Measurements from ENCODE around the gene MYO3B. TPM values are rescaled to one million over a fixed set of nuclear protein-coding genes. Genes with fewer than 3 reads are reported as not detected.

Gene MYO3B
- total RNA-seq, 1 experiment from 2014 or later = 0.63 TPM

- H3K4me1 Mint-ChIP-seq = peaks cover 0 to 7% of the 10 kb centered on the region in 2 experiments; a peak in 2 of 4 replicates
- no peak overlapping the region for H3K9ac ChIP-seq (ENCODE audit: extremely low read depth, insufficient read length, low read length)
- H3T11ph ChIP-seq (ENCODE audit: low read length) = no peak overlapping the region
Observed at GRCh38 chr2:170330881-170331280, 152.9 kb downstream of the MYO3B start.

More at GRCh38 chr2:170330881-170331280, 152.9 kb downstream of the MYO3B start:
- no peaks in the 10 kb centered on the region for H3K4me1 ChIP-seq (ENCODE audit: insufficient read depth, low read length)
- no peaks in the 10 kb centered on the region for H4K20me1 ChIP-seq (ENCODE audit: control insufficient read depth, insufficient read depth, insufficient read length)
- H3K23me2 ChIP-seq (ENCODE audit: insufficient read length, low read depth, low read length, poor library complexity, severe bottlenecking) = no peaks in the 10 kb centered on the region
- TF ChIP-seq CTCF (conservative IDR thresholded peaks at IDR 0.05) = no peak
- peaks cover 10 to 13% of the 10 kb centered on the region in 2 experiments; a peak in 4 of 5 replicates for H3K9me3 Mint-ChIP-seq
- DNase-seq = no peak
- H2BK15ac ChIP-seq (ENCODE audit: low read depth, low read length) = no peak overlapping the region
- peaks cover 0 to 14% (median 12%) of the 10 kb centered on the region in 3 experiments; a peak in 5 of 7 replicates for H3K36me3 Mint-ChIP-seq (ENCODE audit: insufficient read depth in 1 of 3, low read depth in 3 of 3)
- no peak overlapping the region for H4K91ac ChIP-seq (ENCODE audit: insufficient read length, low read depth, low read length)
- no peaks in the 10 kb centered on the region for H3K79me2 ChIP-seq (ENCODE audit: insufficient read depth, low read length)
- no peak overlapping the region for H3K4ac ChIP-seq (ENCODE audit: low read depth, low read length)
- H2BK120ac ChIP-seq (ENCODE audit: low read depth, low read length, poor library complexity, severe bottlenecking) = no peak overlapping the region
- no peak overlapping the region for H2BK5ac ChIP-seq (ENCODE audit: insufficient read length, low read length)
- no peak overlapping the region for H3K23ac ChIP-seq (ENCODE audit: insufficient read length, low read depth, low read length)
- no CpG with 5 or more reads among the region's 1 CpG for WGBS (ENCODE audit: extremely low coverage, insufficient read length, low lambda C conversion rate)
- no peaks in the 10 kb centered on the region for H3K27me3 ChIP-seq (ENCODE audit: insufficient read depth, low read length)
- H4K5ac ChIP-seq (ENCODE audit: insufficient read length, low read depth, low read length) = no peak overlapping the region
- H3K27me3 Mint-ChIP-seq (ENCODE audit: low read depth) = peaks cover 1% of the 10 kb centered on the region; the same call in 1 of the 2 replicates
- no peak overlapping the region for H2BK12ac ChIP-seq (ENCODE audit: insufficient read length, low read depth, low read length)
- no peaks in the 10 kb centered on the region for H3K79me1 ChIP-seq (ENCODE audit: insufficient read depth, low read depth, low read length, poor library complexity, severe bottlenecking)
- no peak overlapping the region for H3K27ac Mint-ChIP-seq
- no peak overlapping the region for H2AFZ ChIP-seq (ENCODE audit: low read length)
- no peak overlapping the region for H4K8ac ChIP-seq (replicated peaks; ENCODE audit: insufficient read length, low read depth, low read length)
- peaks cover 5% of the 10 kb centered on the region for H3K9me3 ChIP-seq (ENCODE audit: control insufficient read depth, low read depth, low read length)
- no peak overlapping the region for H2BK20ac ChIP-seq (ENCODE audit: low read depth, low read length, poor library complexity, severe bottlenecking)
- H3K27ac ChIP-seq (ENCODE audit: insufficient read length, low read depth, low read length) = no peak overlapping the region
- H3K4me2 ChIP-seq (ENCODE audit: insufficient read depth, insufficient read length, low read length) = no peak overlapping the region
- no peak overlapping the region for H3K14ac ChIP-seq (ENCODE audit: insufficient read depth, low read length)
- no peak overlapping the region for H3K56ac ChIP-seq (ENCODE audit: insufficient read length, low read depth, low read length)
- H2AK5ac ChIP-seq (ENCODE audit: insufficient read length, low read length) = no peak overlapping the region
- H3K4me3 Mint-ChIP-seq = no peak overlapping the region
- no peak overlapping the region for H3K18ac ChIP-seq (ENCODE audit: insufficient read length, low read depth, low read length)

Measured in H9 (cell line).